GM12878 (cell line): ENCODE measurements around the gene OPN3. TPM values are rescaled to one million over a fixed set of nuclear protein-coding genes. Genes with fewer than 3 reads are reported as not detected.

Experiments used
- BCL3 ChIP-seq: IDR thresholded peaks from 2 replicates; pipeline ENCODE4 v1.6.1; 2011; ENCODE audit warnings: borderline replicate concordance, low read depth, mild to moderate bottlenecking, moderate library complexity, low read length; ENCODE audit not compliant: insufficient read depth, poor library complexity, severe bottlenecking
- CHD2 ChIP-seq: IDR thresholded peaks from 2 replicates; pipeline ENCODE4 v1.6.1; 2011; ENCODE audit warnings: low read depth, low read length, improper control_type of control experiment, borderline replicate concordance
- HDAC2 ChIP-seq: fragments of 200-600 bp; sonication (generic); IDR thresholded peaks from 2 replicates; pipeline ENCODE4 v1.6.1; 2017
- IRF5 ChIP-seq: fragments of 450-650 bp; IDR thresholded peaks from 2 replicates; pipeline ENCODE4 v1.6.1; 2017; ENCODE audit warnings: borderline replicate concordance
- MTA3 ChIP-seq: IDR thresholded peaks from 2 replicates; pipeline ENCODE4 v1.6.1; 2012; ENCODE audit warnings: low read length, inconsistent platforms, borderline replicate concordance
- MXI1 ChIP-seq: fragments of 150-350 bp; IDR thresholded peaks from 2 replicates; pipeline ENCODE4 v1.6.1; 2011; ENCODE audit warnings: low read depth, mild to moderate bottlenecking, inconsistent platforms, low read length, improper control_type of control experiment
- NFYB ChIP-seq: IDR thresholded peaks from 2 replicates; pipeline ENCODE4 v1.6.1; 2011; ENCODE audit warnings: low read depth, mild to moderate bottlenecking, low read length, improper control_type of control experiment, moderate library complexity; ENCODE audit not compliant: insufficient read depth
- RAD51 ChIP-seq: fragments of 450-650 bp; IDR thresholded peaks from 2 replicates; pipeline ENCODE4 v1.6.1; 2016; ENCODE audit warnings: moderate library complexity, mild to moderate bottlenecking, inconsistent platforms
- RFX5 ChIP-seq: IDR thresholded peaks from 2 replicates; pipeline ENCODE4 v1.6.1; 2011; ENCODE audit warnings: low read depth, low read length, improper control_type of control experiment
- SKIL ChIP-seq: fragments of 450-650 bp; IDR thresholded peaks from 2 replicates; pipeline ENCODE4 v1.6.1; 2017; ENCODE audit warnings: mild to moderate bottlenecking, low read depth, inconsistent platforms; ENCODE audit not compliant: poor library complexity, severe bottlenecking
- SMARCA5 ChIP-seq: fragments of 450-650 bp; IDR thresholded peaks from 2 replicates; pipeline ENCODE4 v1.6.1; 2017; ENCODE audit warnings: mild to moderate bottlenecking
- SRF ChIP-seq, 2 experiments: IDR thresholded peaks; 2 replicates each; pipeline ENCODE4 v1.6.1; 2011; ENCODE audit warnings: low read depth in 2 of 2, low read length in 2 of 2, mild to moderate bottlenecking in 1 of 2, moderate library complexity in 1 of 2
- STAT3 ChIP-seq: IDR thresholded peaks from 2 replicates; pipeline ENCODE4 v1.6.1; 2011; ENCODE audit warnings: low read depth, low read length, improper control_type of control experiment
- TBL1XR1 ChIP-seq: IDR thresholded peaks from 2 replicates; pipeline ENCODE4 v1.6.1; 2012; ENCODE audit warnings: low read depth, low read length, improper control_type of control experiment
- USF1 ChIP-seq: IDR thresholded peaks from 2 replicates; pipeline ENCODE4 v1.6.1; 2011; ENCODE audit warnings: borderline replicate concordance, low read depth, mild to moderate bottlenecking, moderate library complexity, mixed read lengths, low read length; ENCODE audit not compliant: insufficient read depth; ENCODE audit errors: extremely low read length
- YBX1 ChIP-seq: fragments of 450-650 bp; IDR thresholded peaks from 2 replicates; pipeline ENCODE4 v1.6.1; 2016; ENCODE audit warnings: antibody characterized with exemption
- ZBED1 ChIP-seq: IDR thresholded peaks from 2 replicates; pipeline ENCODE4 v1.6.1; 2016; ENCODE audit warnings: borderline replicate concordance
- ZBTB11 ChIP-seq: fragments of 450-650 bp; formaldehyde crosslinking; IDR thresholded peaks from 2 replicates; pipeline ENCODE4 v1.5.0; 2022; ENCODE audit warnings: mild to moderate bottlenecking, missing genetic modification characterization
- ZNF274 ChIP-seq: IDR thresholded peaks from one replicate; pipeline ENCODE4 v1.8.0; 2011; ENCODE audit not compliant: insufficient read length, insufficient read depth
- polyA plus RNA-seq, 11 experiments: library from polyadenylated mRNA; depleted of rRNA in 4 of 11; unstranded in 6 of 11; stranded (reverse) in 5 of 11; fragments of >200 nt; fragmentation: Nextera tagmentation in 4 of 11; fragmentation: Illumina TruSeq in 1 of 11; extraction: Ambion mirVana in 4 of 11; extraction: Trizol in 1 of 11; gene quantifications; 1 replicate in 1 of 11; 2 replicates in 10 of 11; pipeline versions ENCODE4 v1.2.1 to v1.2.3, GENCODE V29; 2011 to 2016; ENCODE audit warnings: inconsistent platforms in 2 of 11, missing spikeins in 2 of 11, low read depth in 1 of 11
- total RNA-seq, 4 experiments: library from RNA; depleted of rRNA in 3 of 4; stranded (reverse); fragments of >200 nt in 3 of 4; fragmentation: Illumina TruSeq in 1 of 4; extraction: Trizol in 1 of 4; gene quantifications; 2 replicates each; pipeline versions ENCODE4 v1.2.1 to v1.2.3, GENCODE V29; 2013 to 2021

The OPN3 gene
- total and polyA plus RNA-seq, 10 of the 15 experiments (the other 5 are each of a cell fraction or from before 2014, with no cell fraction given), result 0.26 to 12.2 (median 7.4) TPM

- TF ChIP-seq SKIL (no peak), ZBED1 (peak; percentile 31; the same call in 1 of the 2 replicates), USF1 (no peak), SMARCA5 (no peak; the same call in 1 of the 2 replicates), SRF (IDR thresholded peaks at IDR 0.05; ENCODE audit: low read depth in 2 of 2, low read length in 2 of 2) (no peak), CHD2 (peak; percentile 55; the same call in 1 of the 2 replicates), ZNF274 (no peak), TBL1XR1 (peak; percentile 52; the same call in 1 of the 2 replicates), HDAC2 (no peak), BCL3 (no peak), STAT3 (no peak), ZBTB11 (CRISPR knock-in tag) (no peak), IRF5 (no peak), RFX5 (no peak), RAD51 (no peak), MTA3 (peak; percentile 86; the same call in 1 of the 2 replicates), YBX1 (no peak), NFYB (no peak), MXI1 (0 out of 2 replicates have a peak, but pooled peaks have one; percentile 40)
Observed at GRCh38 chr1:241551759-241552638, 88.2 kb downstream of the OPN3 start (continued).
